CD1c-positive myeloid dendritic cell (primary cell): Measurements from ENCODE around the gene ARID1B.

Experiments
- DNase-seq: peaks from one replicate; pipeline ENCODE4 v3.0.0-alpha.2; 2016; ENCODE audit errors: extremely low spot score

ARID1B gene

DNA sequence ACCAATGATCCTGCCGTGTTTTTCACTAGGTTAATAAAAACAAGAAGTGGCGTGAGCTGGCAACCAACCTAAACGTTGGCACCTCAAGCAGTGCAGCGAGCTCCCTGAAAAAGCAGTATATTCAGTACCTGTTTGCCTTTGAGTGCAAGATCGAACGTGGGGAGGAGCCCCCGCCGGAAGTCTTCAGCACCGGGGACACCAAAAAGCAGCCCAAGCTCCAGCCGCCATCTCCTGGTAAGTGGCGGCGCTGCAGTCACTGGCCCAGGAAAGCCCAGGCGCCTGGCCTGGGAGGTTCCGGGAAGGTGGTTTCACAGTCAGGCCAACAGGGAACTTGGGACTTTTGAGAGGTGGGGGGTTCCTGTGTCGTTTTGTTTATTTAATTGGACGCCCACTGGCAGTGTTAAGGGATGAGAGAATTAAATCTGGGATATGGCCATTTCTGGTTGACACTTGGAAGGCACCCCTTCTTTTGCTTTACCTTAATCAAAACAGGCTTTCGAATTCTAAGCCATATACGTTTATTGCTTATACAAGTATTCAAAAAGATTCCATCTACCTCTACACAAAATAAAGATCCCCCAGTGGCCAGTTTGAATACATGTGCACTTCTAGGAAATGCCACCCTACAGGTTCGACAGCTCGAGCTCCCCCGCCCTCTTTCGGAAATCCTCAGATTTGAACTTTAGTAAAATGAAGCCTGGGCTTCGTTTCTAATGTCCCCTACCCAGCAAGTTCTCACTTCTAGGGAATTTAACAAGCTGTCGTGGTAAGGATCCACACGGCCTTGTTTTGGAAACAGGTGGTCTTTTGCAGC, 407.2 kb downstream of the ARID1B start:
- DNase-seq: peak; percentile 38

DNA sequence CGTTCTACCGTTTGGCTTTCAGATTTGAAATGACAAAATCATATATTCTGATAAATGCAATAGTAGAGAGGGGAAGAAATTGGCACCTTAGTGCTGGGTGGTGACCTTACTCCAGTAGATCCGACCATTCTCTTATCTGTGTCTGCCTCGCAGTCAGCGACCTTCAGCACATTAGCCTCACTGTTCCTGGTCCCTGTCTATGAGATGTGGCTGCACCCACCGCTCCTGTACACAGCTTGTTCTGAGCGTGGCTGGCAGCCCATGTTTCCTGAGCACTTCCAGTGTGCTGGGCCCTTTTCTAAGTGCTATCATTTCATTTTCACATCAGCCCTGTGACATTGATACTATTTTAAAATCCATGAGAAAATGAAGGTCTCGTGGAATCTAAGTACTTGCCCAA, 408.0 kb downstream of the ARID1B start:
- DNase-seq: no peak

DNA sequence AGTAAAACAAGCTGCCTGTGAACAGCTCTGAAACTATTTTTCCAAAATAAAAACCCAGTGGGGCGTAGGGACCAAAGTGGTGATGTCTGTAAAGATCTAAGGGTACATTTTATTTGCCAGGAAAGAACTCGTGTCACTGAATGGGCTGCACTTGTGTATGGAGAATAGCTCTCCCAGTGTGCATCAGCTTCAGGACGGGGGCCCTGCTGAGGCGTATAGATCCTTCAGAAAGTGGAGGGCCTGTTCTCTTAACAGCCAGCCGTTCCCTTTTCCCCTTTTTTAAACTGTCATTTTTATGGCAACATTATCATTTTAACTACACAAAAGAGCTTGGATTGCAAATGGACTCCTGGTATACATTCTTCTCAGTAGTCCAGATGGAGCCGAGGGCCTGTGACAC, 408.8 kb downstream of the ARID1B start:
- DNase-seq: no peak

DNA sequence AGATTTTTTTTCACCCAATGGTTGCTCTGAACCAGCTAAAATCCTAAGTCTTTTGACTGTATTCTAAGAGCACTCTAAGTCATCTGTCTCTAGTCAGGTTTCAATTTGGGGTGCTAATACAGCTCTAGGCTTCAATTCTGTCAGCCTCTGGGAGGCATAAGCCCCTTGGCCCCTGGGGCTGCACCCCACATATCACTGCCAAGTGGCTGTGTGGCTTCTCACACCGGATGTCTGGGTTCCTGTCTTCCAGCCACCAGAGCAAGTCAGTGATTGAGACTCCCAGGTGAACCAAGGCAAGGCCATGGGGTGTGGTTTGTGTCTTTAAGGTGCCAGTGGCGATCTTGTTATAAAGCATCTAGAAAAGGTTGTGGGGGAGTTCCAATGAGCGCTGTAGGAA, 409.6 kb downstream of the ARID1B start:
- no peak for DNase-seq

DNA sequence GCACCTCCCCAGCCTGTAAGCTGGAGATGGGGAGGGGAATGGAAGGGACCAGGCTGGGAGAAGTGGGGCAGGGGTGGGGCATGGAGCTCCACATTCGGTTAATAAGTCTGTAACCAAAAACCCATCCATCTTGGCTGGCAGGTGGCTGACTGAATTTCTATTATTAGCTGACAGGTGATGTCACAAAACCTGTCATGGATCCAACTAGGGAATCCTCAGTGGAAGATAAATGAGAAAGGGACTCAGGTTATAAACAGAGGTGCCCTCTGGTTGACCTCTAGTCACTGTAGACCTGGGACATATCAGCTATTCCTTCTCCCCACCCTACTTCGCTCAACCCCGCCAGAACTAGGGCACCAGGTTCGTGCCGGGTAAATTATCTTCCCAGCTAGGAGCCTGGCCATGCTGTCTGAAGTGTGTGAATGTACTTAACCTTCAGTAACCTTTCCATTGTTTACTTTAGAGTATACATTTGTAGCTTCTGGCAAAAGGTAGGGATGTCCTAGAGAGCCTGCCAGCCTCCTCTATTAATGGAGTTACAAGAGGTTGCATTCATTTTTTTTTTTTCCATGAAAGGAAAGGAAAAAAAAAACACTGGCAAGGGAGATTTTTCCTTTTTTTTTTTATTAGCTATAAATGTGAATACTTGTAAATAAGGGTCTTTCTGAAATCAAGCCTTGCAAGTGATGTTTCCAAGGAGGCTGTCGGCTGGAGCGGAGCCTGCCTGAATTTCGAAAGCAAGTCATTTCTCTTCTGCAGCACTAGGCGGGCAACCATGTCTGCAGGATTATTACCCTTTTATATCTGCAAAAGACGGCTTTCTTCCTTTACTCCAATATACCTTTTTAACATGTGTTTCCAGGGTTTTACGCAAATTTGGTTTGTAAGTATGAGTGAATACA, 410.3 kb downstream of the ARID1B start:
- no peak for DNase-seq

DNA sequence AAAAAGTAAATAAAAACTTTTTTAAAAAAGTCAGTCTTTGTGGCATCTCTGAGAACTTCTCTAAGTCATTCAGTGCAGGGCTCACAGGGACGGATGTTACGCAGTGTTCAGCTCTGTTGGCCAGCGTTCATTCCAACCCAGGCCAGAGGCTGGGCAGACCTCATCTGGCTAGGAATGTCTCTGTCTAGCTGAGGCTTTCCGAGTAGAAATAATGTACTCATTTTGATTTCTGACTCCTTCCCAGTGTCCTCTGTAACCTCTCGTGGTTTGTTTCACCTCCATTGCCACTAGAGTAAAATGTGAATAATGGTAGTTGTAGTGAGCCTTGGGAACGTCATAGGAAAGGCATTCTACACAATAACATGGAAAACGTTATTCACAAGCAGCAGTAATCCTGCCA, 411.0 kb downstream of the ARID1B start:
- DNase-seq: no peak

DNA sequence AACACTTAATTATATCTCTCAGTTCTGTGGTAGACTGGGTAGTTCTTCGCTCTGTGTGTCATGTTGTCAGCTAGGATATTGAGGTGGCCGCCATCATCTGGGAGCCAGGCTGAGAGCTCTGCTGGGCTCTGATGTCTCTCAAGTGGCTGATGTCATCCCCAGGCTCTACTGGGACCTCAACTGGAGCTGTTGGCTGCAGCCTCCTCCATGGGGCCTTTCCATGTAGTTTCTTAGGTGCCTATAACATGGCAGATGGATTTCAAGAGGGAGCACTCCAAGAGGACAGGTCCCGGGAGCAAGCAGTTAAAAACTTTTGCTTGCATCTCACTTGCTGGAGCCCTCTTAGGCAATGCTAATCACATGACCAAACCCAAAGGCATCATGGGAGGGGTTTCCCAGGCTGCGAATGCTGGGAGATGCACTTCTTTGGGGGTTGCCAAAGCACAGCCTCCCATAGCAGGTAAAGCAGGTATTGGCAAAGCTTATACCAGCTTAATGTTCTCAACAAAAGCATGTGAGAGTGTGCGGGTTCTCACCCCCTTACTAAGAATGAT, 416.3 kb downstream of the ARID1B start:
- DNase-seq: no peak

DNA sequence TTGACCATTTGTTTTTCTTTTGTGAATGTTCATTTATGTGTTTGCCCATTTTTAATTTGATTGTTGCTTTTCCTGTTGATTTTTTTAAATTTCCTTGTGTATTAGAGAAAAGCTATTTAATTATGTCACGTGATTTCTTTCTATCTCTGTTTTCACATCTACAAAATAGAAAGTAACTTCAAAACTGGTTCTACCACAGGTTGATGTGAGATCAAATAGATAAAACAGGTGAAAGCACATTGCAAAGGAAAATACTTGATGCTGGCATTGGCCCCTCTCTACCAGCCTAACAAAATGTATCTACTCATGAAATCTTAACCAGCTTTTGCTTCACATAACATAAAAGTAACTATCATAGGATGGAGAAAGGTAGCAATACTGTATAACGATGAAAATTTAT, 416.9 kb downstream of the ARID1B start:
- no peak for DNase-seq

DNA sequence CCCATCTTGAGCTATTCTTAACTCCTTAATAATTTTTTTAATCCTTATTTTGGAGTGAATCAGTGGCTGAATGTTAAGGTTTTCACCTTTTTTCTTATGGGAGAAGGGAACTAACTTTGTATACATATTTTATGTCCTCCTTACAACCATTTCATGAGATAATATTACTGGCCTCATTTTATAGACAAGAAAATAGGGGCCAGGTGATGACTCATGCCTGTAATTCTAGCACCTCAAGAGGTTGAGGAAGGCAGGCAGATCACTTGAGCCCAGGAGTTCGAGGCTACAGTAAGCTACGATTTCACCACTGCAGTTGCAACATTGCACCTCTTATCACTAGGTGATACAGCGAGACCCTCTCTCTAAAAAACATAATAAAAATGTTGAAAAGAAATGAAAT, 417.5 kb downstream of the ARID1B start:
- no peak for DNase-seq

DNA sequence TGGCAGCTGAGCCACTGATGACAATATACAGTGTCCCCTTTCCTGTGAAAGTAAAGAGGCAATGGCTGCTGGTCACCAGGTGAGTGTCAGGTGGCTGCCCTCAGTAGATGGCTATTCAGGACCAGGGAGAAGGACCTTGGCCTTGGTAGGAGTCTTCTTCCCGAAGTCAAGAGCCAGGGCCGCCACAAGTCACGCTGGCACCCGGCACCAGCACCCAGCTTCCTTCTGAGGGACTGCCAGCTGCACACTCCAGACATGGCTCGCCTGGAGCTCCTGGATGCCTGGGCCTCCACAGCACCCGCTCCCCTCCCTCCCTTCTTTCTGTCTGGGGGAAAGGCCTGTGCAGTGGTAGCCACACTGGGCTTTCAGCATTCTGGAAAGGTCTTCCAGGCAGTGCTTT, 419.2 kb downstream of the ARID1B start:
- DNase-seq: no peak

DNA sequence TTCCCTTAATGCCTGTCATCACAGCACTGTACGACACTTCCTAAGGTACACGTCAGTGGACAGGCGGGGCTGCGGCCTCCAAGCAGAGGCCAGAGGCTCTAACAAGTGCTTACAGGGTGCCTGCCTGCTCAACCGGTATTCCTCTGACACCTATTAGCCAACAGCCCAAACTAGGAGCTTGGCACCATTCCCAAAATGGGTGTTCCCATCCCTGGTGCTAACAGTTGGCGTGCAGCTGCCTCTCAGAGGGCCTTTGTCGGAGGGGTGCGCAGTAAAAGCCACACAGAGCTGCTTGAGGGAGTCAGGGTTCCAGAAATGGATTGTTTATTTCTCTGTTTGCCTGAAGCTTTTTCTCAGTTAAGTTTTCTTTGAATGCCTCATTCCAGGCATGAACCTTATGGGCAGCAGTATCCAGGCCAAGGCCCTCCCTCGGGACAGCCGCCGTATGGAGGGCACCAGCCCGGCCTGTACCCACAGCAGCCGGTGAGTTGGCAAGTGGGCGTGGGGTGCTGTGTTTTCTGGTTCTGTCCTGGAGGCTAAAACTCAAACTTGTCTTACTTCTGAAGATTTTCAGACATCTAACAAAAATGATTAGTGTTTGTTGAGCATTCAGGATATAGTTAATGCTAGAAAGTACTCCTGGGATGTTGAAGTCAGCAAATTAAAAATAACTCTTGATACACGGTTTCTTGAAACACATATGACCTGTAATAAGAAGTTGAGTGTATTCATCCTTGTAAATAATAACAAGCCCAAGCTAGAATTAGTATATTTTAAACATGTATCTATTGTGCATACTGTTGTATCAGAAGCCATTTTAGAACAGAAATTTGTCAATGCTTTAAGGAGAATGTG, 421.5 kb downstream of the ARID1B start:
- no peak for DNase-seq

DNA sequence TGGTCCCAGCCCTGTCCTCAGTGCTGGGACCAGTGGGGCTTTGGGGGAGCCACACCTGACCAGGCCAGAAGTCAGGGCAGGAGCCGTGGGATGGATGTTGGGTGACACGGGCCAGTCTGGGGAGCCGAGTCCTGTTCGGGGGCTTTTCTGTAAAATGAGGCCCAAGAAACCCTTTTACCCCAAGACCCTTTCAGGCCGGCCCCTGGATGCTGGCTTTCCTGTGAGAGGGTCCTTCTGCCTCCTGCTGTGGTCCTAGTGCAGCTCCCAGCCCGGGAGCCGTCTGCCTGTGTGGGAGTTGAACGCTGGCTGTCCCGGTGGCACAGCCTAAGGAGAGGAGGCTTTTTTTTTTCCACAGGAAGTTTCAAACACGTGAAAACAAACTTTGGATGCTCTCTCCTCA, 422.9 kb downstream of the ARID1B start:
- DNase-seq: no peak

DNA sequence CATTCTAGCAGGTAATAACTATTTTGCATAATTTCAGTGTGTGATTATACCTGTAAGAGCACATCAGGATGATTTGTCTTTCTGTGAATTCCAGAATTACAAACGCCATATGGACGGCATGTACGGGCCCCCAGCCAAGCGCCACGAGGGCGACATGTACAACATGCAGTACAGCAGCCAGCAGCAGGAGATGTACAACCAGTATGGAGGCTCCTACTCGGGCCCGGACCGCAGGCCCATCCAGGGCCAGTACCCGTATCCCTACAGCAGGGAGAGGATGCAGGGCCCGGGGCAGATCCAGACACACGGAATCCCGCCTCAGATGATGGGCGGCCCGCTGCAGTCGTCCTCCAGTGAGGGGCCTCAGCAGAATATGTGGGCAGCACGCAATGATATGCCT, 423.4 kb downstream of the ARID1B start:
- no peak for DNase-seq

DNA sequence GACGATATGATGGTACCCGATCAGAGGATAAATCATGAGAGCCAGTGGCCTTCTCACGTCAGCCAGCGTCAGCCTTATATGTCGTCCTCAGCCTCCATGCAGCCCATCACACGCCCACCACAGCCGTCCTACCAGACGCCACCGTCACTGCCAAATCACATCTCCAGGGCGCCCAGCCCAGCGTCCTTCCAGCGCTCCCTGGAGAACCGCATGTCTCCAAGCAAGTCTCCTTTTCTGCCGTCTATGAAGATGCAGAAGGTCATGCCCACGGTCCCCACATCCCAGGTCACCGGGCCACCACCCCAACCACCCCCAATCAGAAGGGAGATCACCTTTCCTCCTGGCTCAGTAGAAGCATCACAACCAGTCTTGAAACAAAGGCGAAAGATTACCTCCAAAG, 423.9 kb downstream of the ARID1B start:
- no peak for DNase-seq

DNA sequence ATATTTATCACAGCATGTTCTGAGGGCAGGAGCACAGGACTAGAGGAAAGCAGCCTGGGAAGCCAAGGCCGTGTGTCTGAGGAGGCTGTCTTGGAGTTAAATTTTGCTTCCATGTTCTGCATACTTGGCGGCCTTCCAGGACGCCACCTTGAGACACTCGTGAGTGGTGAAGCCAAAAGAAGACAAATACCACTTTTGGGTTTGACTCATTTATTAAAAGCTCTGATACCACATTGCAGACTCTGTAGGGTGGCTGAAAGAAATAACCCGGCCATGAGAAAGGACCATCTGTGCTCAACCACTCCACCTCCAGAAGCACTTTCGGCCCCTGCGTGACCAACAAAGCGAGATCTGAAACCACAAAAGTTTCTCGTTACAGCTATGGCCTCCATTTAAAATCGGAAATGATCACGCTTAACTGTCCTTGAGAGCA, 426.1 kb downstream of the ARID1B start:
- DNase-seq: no peak

DNA sequence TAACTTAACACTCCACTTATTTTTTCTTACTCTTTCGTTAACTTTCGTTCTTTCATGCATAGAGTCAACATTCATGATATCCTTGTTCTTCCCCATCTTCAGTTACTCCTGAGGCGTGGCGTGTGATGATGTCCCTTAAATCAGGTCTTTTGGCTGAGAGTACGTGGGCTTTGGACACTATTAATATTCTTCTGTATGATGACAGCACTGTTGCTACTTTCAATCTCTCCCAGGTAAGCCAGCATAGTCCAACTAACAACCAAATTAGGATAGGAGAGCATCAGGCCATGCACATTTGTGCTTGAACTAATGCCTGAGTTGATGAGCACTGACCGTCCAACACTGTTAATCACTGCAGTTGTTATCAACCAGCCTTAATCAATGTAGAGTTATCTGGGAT, 426.6 kb downstream of the ARID1B start:
- DNase-seq: no peak

DNA sequence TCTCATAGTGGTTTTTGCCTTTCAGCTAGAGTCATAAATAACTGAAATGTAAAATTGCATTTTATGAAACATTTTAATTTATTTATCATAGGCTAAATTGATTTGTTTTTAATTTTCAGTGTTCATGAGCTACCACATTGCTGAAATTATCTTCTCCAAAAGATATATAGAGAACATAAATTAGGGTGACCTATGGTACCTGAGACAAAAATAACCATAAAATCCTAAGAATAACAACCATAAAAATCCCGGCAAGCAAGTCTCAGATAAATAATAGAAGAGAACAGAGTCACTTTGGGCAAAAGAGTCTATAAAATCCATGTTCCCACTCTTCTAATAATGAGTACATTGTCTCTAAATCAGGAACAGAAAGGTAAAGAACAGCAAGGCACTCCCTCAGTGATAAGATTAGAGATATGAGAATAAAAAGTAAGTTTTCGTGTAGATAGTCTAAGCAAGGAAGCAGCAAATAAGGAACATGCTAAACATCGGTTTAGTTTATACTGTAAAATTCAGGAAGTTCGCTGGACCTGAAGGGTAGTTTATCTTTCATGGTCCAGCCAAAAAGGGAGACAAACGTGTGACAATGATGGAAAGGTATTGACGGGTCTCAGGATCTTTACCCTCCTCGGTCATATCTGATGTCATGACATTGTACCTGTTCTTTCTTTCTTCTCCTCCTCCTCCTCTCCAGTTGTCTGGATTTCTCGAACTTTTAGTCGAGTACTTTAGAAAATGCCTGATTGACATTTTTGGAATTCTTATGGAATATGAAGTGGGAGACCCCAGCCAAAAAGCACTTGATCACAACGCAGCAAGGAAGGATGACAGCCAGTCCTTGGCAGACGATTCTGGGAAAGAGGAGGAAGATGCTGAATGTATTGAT, 428.5 kb downstream of the ARID1B start:
- no peak for DNase-seq

DNA sequence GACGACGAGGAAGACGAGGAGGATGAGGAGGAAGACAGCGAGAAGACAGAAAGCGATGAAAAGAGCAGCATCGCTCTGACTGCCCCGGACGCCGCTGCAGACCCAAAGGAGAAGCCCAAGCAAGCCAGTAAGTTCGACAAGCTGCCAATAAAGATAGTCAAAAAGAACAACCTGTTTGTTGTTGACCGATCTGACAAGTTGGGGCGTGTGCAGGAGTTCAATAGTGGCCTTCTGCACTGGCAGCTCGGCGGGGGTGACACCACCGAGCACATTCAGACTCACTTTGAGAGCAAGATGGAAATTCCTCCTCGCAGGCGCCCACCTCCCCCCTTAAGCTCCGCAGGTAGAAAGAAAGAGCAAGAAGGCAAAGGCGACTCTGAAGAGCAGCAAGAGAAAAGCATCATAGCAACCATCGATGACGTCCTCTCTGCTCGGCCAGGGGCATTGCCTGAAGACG, 429.2 kb downstream of the ARID1B start:
- no peak for DNase-seq

DNA sequence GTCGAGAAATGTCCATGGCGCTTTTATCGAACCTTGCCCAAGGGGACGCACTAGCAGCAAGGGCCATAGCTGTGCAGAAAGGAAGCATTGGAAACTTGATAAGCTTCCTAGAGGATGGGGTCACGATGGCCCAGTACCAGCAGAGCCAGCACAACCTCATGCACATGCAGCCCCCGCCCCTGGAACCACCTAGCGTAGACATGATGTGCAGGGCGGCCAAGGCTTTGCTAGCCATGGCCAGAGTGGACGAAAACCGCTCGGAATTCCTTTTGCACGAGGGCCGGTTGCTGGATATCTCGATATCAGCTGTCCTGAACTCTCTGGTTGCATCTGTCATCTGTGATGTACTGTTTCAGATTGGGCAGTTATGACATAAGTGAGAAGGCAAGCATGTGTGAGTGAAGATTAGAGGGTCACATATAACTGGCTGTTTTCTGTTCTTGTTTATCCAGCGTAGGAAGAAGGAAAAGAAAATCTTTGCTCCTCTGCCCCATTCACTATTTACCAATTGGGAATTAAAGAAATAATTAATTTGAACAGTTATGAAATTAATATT, 430.4 kb downstream of the ARID1B start:
- DNase-seq: no peak

DNA sequence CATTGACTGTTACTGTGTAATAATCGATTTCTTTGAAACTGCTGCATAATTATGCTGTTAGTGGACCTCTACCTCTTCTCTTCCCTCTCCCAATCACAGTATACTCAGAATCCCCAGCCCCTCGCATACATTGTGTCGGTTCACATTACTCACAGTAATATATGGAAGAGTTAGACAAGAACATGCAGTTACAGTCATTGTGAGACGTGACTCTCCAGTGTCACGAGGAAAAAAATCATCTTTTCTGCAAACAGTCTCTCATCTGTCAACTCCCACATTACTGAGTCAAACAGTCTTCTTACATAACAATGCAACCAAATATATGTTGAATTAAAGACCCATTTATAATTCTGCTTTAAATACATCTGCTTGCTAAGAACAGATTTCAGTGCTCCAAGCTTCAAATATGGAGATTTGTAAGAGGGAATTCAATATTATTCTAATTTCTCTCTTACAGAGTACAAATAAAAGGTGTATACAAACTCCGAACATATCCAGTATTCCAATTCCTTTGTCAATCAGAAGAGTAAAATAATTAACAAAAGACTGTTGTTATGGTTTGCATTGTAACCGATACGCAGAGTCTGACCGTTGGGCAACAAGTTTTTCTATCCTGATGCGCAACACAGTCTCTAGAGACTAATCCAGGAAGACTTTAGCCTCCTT, 432.8 kb downstream of the ARID1B start:
- no peak for DNase-seq
